MM.1S (cell line): ENCODE data around the gene HPGDS.

Experiments used
- CTCF ChIP-seq: fragments of 300-600 bp; sonication (generic); IDR thresholded peaks from 2 replicates; pipeline ENCODE4 v1.5.1; 2016; ENCODE audit warnings: antibody characterized with exemption, low read length, mixed read lengths
- EZH2 ChIP-seq: fragments of 300-600 bp; sonication (generic); optimal IDR thresholded peaks from 2 replicates; pipeline ENCODE3; 2017; ENCODE audit warnings: low read depth, mild to moderate bottlenecking, antibody characterized with exemption, low read length, mixed read lengths
- EZH2phosphoT487 ChIP-seq: fragments of 300-600 bp; sonication (generic); IDR thresholded peaks from 2 replicates; pipeline ENCODE4 v1.6.1; 2018; ENCODE audit warnings: antibody characterized with exemption, low read length

GRCh38 chr4:94304365-94304971 is 38.2 kb downstream of the HPGDS start:
- TF ChIP-seq CTCF: peak; percentile 61
- TF ChIP-seq EZH2: no peak
- TF ChIP-seq EZH2phosphoT487: no peak
